Central memory CD8-positive, alpha-beta T cell (primary cell): Measurements from ENCODE around the gene PTPN3.
"Not testable (repeated sequence)": the region's sequence is repeated elsewhere in the genome, so short reads cannot be mapped to it uniquely, and the experiment has no call there.

ENCODE experiments used
- ATAC-seq: fragments of 150-1000 bp; cut with Tn5 transposase; replicated peaks from 2 replicates; pipeline ENCODE4 v1.10.0; 2022; ENCODE audit warnings: mild to moderate bottlenecking, moderate FRiP score, moderate number of reproducible peaks; ENCODE audit not compliant: poor library complexity, severe bottlenecking; ENCODE audit errors: extremely low read depth
- DNase-seq, 2 donors: peaks; one replicate each; pipeline ENCODE4 v3.0.0; 2021; ENCODE audit warnings: low spot score in 2 of 2
- H3K27ac Mint-ChIP-seq: one replicate; pipeline ENCODE4 v1.8.0; 2022; ENCODE audit warnings: low read depth, mild to moderate bottlenecking, moderate library complexity, mixed read lengths
- H3K27me3 Mint-ChIP-seq: one replicate; pipeline ENCODE4 v1.8.0; 2022; ENCODE audit warnings: mixed read lengths
- H3K36me3 Mint-ChIP-seq: one replicate; pipeline ENCODE4 v1.8.0; 2022; ENCODE audit warnings: mild to moderate bottlenecking, moderate library complexity, mixed read lengths; ENCODE audit not compliant: insufficient read depth
- H3K4me1 Mint-ChIP-seq: one replicate; pipeline ENCODE4 v1.8.0; 2022; ENCODE audit warnings: mixed read lengths
- H3K4me3 Mint-ChIP-seq: one replicate; pipeline ENCODE4 v1.8.0; 2022; ENCODE audit warnings: mild to moderate bottlenecking, moderate library complexity, mixed read lengths
- H3K9me3 Mint-ChIP-seq: one replicate; pipeline ENCODE4 v1.8.0; 2022; ENCODE audit warnings: mixed read lengths

Gene PTPN3, protein sequence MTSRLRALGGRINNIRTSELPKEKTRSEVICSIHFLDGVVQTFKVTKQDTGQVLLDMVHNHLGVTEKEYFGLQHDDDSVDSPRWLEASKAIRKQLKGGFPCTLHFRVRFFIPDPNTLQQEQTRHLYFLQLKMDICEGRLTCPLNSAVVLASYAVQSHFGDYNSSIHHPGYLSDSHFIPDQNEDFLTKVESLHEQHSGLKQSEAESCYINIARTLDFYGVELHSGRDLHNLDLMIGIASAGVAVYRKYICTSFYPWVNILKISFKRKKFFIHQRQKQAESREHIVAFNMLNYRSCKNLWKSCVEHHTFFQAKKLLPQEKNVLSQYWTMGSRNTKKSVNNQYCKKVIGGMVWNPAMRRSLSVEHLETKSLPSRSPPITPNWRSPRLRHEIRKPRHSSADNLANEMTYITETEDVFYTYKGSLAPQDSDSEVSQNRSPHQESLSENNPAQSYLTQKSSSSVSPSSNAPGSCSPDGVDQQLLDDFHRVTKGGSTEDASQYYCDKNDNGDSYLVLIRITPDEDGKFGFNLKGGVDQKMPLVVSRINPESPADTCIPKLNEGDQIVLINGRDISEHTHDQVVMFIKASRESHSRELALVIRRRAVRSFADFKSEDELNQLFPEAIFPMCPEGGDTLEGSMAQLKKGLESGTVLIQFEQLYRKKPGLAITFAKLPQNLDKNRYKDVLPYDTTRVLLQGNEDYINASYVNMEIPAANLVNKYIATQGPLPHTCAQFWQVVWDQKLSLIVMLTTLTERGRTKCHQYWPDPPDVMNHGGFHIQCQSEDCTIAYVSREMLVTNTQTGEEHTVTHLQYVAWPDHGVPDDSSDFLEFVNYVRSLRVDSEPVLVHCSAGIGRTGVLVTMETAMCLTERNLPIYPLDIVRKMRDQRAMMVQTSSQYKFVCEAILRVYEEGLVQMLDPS

DNA sequence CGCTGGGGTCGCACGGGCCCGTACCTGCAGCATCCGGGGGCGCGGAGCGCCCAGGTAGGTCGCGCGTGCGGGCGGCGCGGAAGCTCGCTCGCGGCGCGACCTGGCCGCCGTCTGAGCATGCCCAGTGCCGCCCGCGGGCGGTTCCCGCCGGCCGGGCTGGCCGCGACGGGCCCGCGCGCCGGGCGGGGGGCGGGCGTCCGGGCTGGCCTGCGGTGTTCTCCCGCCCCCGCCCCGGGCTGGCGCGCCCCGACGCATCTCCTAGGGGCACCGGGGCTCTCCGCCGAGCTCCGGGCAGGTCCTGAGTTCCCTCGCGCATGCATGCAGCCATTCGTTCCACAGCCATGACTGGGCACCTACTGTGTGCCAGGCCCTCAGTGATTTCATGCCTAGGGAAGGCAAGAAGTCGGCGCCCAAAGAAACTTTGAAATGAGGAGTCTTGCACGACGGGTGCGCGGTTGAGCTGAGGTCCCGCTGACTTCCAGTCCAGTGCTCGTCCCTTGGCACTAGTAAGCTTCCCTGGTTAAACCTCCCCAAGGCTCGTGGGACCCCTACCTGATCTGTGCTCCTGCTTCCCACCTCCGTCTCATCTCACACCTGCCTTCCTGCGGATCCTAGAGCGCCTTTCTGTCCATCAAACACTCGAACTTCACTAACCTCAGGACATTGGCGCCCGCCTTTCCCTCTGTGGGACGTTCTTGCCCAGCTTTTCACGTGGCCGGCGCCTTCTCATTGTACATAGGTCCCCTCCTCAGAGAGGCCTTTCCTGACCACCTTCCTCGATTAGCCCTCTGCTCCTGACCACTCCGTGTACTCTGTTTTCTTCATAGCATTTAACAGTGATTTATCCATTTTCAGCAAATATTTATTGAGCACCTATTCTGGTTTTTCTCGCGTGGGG is at the start of gene PTPN3:
TSS of gene PTPN3 (minus strand) at position 113 of the 898 bp plus-strand sequence. CDS start 34,873 bp downstream, outside the sequence.
- no peak within 1 kb of the TSS for H3K27ac Mint-ChIP-seq
- H3K9me3 Mint-ChIP-seq = peaks cover 7% of the 10 kb centered on the region
- ATAC-seq (no peak), DNase-seq (no peak)
- H3K4me3 Mint-ChIP-seq = no peak within 1 kb of the TSS
- H3K4me1 Mint-ChIP-seq = no peaks in the 10 kb centered on the region
- H3K36me3 Mint-ChIP-seq = peaks cover 3% of the 10 kb centered on the region
- peaks cover 77% of the 10 kb centered on the region for H3K27me3 Mint-ChIP-seq

DNA sequence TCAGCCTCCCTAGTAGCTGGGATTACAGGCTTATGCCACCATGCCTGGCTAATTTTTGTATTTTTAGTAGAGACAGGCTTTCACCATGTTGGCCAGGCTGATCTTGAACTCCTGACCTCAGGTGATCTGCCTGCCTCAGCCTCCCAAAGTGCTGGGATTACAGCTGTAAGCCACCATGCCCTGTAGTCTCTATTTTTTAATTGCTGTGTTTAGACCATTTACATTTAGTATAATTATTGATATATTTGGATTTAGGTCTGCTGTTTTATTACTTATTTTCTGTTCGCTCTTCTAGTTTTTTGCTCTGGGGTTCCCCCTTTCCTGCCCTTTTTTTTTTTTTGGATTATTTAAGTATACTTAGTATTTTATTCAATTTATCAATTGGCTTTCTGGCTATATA is 46.8 kb upstream of the PTPN3 start:
- not testable (repeated sequence) for H3K27ac Mint-ChIP-seq, H3K36me3 Mint-ChIP-seq, H3K27me3 Mint-ChIP-seq, DNase-seq, ATAC-seq, H3K4me3 Mint-ChIP-seq, H3K4me1 Mint-ChIP-seq
- peaks cover 11% of the 10 kb centered on the region for H3K9me3 Mint-ChIP-seq

DNA sequence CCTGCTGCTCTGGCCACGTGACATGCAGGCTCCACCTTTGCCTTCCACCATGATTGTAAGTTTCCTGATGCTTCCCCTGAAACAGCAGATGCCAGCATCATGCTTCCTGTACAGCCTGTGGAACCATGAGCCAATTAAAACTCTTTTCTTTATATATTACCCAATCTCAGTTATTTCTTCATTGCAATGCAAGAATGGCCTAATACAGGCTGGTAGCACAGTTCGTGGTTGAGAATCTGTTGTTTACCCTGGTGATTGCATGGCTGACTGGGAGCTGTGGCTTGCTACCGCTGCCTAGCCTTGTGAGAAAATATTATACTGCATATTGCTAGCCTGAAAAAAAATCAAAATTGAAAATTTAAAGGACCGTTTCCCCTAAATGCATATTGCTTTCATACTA is 44.8 kb upstream of the PTPN3 start:
- DNase-seq (no peak), ATAC-seq (no peak)
- no peaks in the 10 kb centered on the region for H3K36me3 Mint-ChIP-seq
- H3K27me3 Mint-ChIP-seq = no peaks in the 10 kb centered on the region
- H3K9me3 Mint-ChIP-seq = peaks cover 5% of the 10 kb centered on the region
- no peak overlapping the region for H3K27ac Mint-ChIP-seq
- no peaks in the 10 kb centered on the region for H3K4me1 Mint-ChIP-seq
- no peak overlapping the region for H3K4me3 Mint-ChIP-seq

DNA sequence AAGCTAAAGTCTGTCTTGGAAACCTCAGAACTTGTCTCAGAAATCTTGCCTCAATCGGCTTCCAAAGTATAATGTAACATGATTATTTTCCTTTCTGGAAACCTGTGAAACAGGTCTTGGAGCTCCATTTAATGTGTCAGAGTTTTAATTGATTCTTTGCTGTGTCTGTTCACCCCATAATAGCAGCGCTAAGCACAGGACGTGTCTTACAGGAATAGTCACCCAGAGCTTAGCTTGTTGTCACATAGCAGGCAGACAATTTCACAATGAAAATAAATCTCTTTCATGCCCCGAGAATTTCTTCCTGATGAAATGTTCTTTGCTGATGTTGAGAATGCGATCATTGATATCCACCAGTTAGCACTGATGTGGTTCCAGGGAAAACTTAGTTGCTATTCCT is 40.2 kb upstream of the PTPN3 start:
- DNase-seq = no peak
- Mint-ChIP-seq H3K27me3 (peaks cover 8% of the 10 kb centered on the region), H3K36me3 (peaks cover 1% of the 10 kb centered on the region), H3K9me3 (peaks cover 4% of the 10 kb centered on the region), H3K27ac (no peak overlapping the region), H3K4me3 (no peak overlapping the region), H3K4me1 (no peaks in the 10 kb centered on the region)
- no peak for ATAC-seq

DNA sequence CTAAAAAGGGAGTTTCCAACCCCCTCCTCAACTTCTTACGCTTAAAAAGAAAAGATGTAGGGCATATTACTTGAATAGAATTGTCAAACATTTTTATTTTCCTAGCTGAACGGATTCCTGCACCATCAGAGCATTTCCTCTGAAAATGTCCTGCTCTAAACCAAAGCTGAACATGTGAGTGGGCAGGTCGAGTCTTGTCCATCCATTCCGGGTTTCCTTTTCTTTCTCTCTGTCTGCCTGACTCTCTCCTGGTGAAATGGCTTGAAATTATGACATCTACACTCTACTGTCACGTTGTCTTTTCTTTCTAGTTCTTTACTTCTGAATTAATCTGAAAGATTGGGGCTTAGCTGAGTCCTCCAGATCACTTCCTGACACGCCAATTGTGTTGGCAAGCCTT is 39.2 kb upstream of the PTPN3 start:
- Mint-ChIP-seq H3K36me3 (peaks cover 1% of the 10 kb centered on the region), H3K4me3 (no peak overlapping the region), H3K9me3 (peaks cover 4% of the 10 kb centered on the region), H3K4me1 (no peaks in the 10 kb centered on the region), H3K27ac (no peak overlapping the region), H3K27me3 (peaks cover 8% of the 10 kb centered on the region)
- DNase-seq = no peak
- no peak for ATAC-seq

DNA sequence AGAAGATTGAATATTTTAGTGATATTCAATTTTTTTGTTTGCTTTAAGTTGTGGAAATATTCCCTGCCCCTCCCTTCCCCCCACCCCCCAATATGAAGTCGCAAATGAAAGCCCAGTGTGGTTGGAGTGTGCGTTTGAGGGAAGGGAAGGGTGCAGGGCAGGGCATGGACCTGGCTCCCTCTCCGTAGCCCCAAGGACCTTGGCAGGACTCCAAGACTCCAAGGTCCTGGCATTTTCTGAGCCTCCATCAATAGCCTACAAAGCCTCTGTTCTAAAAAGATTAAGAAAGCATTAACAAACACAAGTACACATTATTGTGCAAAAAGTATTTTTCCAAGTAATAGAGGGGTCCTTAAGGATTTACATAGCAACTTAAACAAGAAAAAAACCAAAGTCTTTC is 38.8 kb upstream of the PTPN3 start:
- H3K9me3 Mint-ChIP-seq = peaks cover 4% of the 10 kb centered on the region
- H3K4me1 Mint-ChIP-seq = no peaks in the 10 kb centered on the region
- peaks cover 1% of the 10 kb centered on the region for H3K36me3 Mint-ChIP-seq
- DNase-seq (no peak), ATAC-seq (no peak)
- H3K27ac Mint-ChIP-seq = no peak overlapping the region
- peaks cover 8% of the 10 kb centered on the region for H3K27me3 Mint-ChIP-seq
- no peak overlapping the region for H3K4me3 Mint-ChIP-seq

DNA sequence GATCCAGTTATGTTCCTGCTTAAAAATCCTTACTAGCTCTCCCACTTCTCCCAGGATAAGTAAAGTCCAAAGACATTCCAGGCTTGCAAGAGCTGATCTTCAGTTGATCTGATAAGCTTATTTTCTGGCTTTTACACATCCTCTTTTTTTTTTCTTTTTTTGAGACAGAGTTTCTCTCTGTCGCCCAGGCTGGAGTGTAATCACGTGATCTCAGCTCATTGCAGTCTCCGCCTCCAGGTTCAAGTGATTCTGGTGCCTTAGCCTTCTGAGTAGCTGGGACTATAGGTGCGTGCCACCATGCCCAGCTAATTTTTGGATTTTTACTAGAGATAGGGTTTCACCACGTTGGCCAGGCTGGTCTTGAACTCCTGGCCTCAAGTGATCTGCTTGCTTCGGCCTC is 37.3 kb upstream of the PTPN3 start:
- ATAC-seq (no peak), DNase-seq (no peak)
- Mint-ChIP-seq H3K27ac (no peak overlapping the region), H3K36me3 (peaks cover 1% of the 10 kb centered on the region), H3K4me1 (no peaks in the 10 kb centered on the region), H3K4me3 (no peak overlapping the region), H3K9me3 (peaks cover 5% of the 10 kb centered on the region), H3K27me3 (peaks cover 8% of the 10 kb centered on the region)

DNA sequence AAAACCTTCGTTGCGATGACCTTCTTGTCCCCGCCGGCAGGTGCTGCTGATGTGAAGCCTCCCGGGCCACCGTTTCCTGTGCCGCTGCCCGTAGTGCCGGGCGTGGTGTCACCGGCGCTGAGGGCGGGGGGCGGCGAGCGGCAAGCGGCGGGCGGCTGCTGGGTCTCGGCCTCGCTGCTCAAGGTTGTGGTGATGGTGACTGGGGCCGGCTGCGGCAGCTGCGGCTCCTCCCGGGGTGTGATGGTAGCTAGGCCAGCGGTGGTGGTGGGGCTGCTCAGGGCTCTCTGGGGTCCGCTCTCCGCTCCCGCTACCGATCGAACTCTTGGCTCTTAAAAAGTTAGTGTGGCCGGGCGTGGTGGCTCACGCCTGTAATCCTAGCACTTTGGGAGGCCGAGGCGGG is 36.0 kb upstream of the PTPN3 start:
- peaks cover 8% of the 10 kb centered on the region for H3K27me3 Mint-ChIP-seq
- H3K27ac Mint-ChIP-seq = no peak overlapping the region
- no peaks in the 10 kb centered on the region for H3K4me1 Mint-ChIP-seq
- H3K36me3 Mint-ChIP-seq = peaks cover 1% of the 10 kb centered on the region
- H3K9me3 Mint-ChIP-seq = peaks cover 9% of the 10 kb centered on the region
- DNase-seq = no peak
- H3K4me3 Mint-ChIP-seq = no peak overlapping the region
- no peak for ATAC-seq

DNA sequence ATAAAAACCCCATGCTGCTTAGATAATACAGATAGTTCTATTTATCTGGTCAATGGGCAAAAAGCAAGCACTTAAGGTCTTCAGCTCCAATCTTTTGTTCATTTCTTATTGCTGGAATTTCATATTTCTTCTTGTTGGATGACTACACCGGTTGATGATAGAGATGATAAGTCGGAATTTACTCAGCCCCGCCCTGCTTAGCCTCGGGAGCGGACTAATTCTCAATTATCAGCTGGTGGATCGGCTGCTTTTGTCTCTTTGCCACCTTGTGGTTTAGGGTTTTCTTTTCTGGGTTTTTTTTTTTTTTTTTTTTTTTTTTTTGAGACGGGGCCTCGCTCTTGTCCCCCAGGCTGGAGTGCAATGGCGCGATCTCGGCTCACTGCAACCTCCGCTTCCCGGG is 34.5 kb upstream of the PTPN3 start:
- ATAC-seq, H3K27me3 Mint-ChIP-seq, H3K4me1 Mint-ChIP-seq, H3K36me3 Mint-ChIP-seq, DNase-seq, H3K4me3 Mint-ChIP-seq, H3K27ac Mint-ChIP-seq: not testable (repeated sequence)
- H3K9me3 Mint-ChIP-seq = peaks cover 14% of the 10 kb centered on the region

DNA sequence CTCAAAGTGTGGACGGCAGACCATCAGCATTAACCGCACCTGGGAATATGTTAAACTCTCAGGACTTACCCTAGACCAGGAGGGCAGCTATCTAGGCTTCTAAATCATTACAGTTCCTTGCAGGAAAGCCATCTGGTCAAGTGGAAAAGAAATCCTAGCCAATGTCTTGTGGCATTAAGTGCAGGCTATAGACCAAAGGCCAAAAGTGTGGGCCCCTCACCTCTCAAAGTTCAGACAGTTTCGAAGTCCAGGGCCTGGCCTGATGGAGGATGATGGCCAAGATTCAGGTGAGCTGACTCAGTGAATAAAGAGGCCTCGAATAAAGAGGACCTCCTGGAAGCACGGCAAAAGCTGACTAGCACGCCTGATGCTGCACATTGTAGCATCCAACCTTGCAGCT is 24.0 kb upstream of the PTPN3 start:
- Mint-ChIP-seq H3K27me3 (no peaks in the 10 kb centered on the region), H3K9me3 (no peaks in the 10 kb centered on the region), H3K36me3 (peaks cover 2% of the 10 kb centered on the region), H3K4me3 (no peak overlapping the region), H3K4me1 (no peaks in the 10 kb centered on the region), H3K27ac (no peak overlapping the region)
- ATAC-seq (no peak), DNase-seq (no peak)

DNA sequence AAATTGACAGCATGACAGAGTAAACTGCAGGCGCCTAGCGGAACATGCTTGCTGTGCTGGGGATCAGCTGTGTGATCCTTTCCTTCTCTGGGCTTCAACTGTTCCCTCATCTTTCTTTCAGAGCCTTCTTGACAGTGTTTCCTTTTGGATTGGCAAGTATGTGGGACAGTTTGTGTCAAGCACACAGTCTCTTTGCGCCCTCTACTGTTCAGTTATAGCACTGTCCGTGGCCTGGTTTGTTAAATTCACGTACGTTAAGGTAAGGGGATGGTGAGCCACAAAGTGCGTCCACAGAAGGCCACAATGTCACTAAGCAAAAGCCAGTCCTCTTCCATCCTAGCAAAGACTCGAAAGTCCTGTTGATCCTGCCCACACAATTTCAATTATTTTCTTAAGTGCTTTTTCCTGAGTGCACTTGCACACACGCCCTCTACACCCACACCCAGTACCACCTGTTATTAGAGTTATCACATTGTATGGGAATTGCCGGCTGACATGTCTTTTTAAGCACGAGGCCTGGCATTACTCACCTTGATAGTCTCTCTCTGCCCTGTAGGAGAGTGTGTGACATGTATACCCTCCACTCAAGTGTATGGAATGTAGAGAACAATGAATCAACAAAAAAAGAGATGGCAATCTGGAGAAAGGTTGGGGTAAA is 22.5 kb upstream of the PTPN3 start:
- H3K27me3 Mint-ChIP-seq = peaks cover 13% of the 10 kb centered on the region
- ATAC-seq (no peak), DNase-seq (no peak)
- H3K36me3 Mint-ChIP-seq = no peaks in the 10 kb centered on the region
- H3K9me3 Mint-ChIP-seq = peaks cover 7% of the 10 kb centered on the region
- H3K27ac Mint-ChIP-seq = no peak overlapping the region
- H3K4me1 Mint-ChIP-seq = no peaks in the 10 kb centered on the region
- H3K4me3 Mint-ChIP-seq = no peak overlapping the region

DNA sequence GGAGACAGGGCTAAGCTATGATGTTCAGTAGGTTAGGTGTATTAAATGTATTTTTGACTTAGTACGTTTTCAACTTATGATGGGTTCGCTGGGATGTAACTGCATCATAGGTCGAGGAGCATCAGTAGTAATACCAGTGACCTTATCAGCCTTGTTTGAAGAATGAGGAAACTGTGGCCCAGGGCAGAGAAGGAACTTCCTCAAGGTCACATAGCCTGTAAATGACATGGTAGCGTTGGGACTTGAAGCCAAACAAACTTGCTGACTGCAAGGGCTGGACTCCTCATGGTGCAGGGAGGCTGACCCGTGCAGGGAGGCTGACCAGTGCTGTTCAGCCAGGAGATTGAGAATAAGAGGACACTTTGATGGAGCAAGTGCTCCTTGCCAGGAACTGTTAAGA is 21.3 kb upstream of the PTPN3 start:
- no peak for DNase-seq
- Mint-ChIP-seq H3K36me3 (no peaks in the 10 kb centered on the region), H3K4me3 (no peak overlapping the region), H3K27me3 (peaks cover 14% of the 10 kb centered on the region), H3K9me3 (peaks cover 7% of the 10 kb centered on the region), H3K27ac (no peak overlapping the region), H3K4me1 (no peaks in the 10 kb centered on the region)
- ATAC-seq = no peak
